Gastroesophageal sphincter (tissue), 4 donors: ENCODE measurements around the gene CEP97. TPM values are rescaled to one million over a fixed set of nuclear protein-coding genes. Genes with fewer than 3 reads are reported as not detected.

Source experiments
- ATAC-seq: fragments of 150-250 bp; one replicate; pipeline ENCODE4 v1.9.1; 2016; ENCODE audit warnings: mild to moderate bottlenecking, moderate library complexity
- H3K27ac ChIP-seq, 4 donors: fragments of 200-600 bp; sonication (generic) in 3 of 4; 1 replicate in 3 of 4; 2 replicates in 1 of 4; pipeline ENCODE4 v1.5.1; 2016 to 2019
- H3K27me3 ChIP-seq: fragments of 200-600 bp; sonication (generic); one replicate; pipeline ENCODE4 v1.5.1; 2019
- H3K36me3 ChIP-seq, 2 donors: fragments of 200-600 bp; sonication (generic); one replicate each; pipeline ENCODE4 v1.5.1; 2019; ENCODE audit warnings: control low read depth in 1 of 2
- H3K4me1 ChIP-seq, 3 donors: fragments of 200-600 bp; sonication (generic); 1 replicate in 2 of 3; 2 replicates in 1 of 3; pipeline ENCODE4 v1.5.1; 2016 to 2019; ENCODE audit warnings: control low read depth in 2 of 3
- H3K4me3 ChIP-seq, 2 donors: fragments of 200-600 bp; sonication (generic); one replicate each; pipeline ENCODE4 v1.5.1; 2019; ENCODE audit warnings: mild to moderate bottlenecking in 1 of 2, moderate library complexity in 1 of 2
- H3K9me3 ChIP-seq, 3 donors: fragments of 200-600 bp; sonication (generic); one replicate each; pipeline ENCODE4 v1.5.1; 2017 to 2019; ENCODE audit warnings: control low read depth in 2 of 3
- CTCF ChIP-seq, 4 experiments: fragments of 200-600 bp in 2 of 4; fragments of 450-650 bp in 2 of 4; sonication (generic) in 1 of 4; IDR thresholded peaks; one replicate each; pipeline ENCODE4 v1.5.1; 2017 to 2019; ENCODE audit warnings: antibody characterized with exemption in 4 of 4, mild to moderate bottlenecking in 2 of 4, moderate library complexity in 2 of 4
- EP300 ChIP-seq: sonication (generic); formaldehyde crosslinking; IDR thresholded peaks from one replicate; pipeline ENCODE4 v1.6.1; 2017; ENCODE audit warnings: antibody characterized with exemption, mild to moderate bottlenecking
- POLR2A ChIP-seq, 2 donors: fragments of 450-650 bp; IDR thresholded peaks; one replicate each; pipeline ENCODE4 v1.6.1; 2017; ENCODE audit warnings: antibody characterized with exemption in 2 of 2, mild to moderate bottlenecking in 2 of 2, moderate library complexity in 1 of 2
- POLR2AphosphoS5 ChIP-seq: sonication (generic); formaldehyde crosslinking; IDR thresholded peaks from one replicate; pipeline ENCODE4 v1.6.1; 2017; ENCODE audit warnings: antibody characterized with exemption
- WGBS, 2 donors: methylation state at CpG; one replicate each; pipeline ENCODE4 v1.1.5; 2018; ENCODE audit warnings: low coverage in 1 of 2; 5-methylcytosine and 5-hydroxymethylcytosine counted together
- total RNA-seq, 4 donors: library from RNA; depleted of rRNA; stranded (reverse); fragments of >200 nt; gene quantifications; one replicate each; pipeline ENCODE4 v1.1.0, GENCODE V29; 2016

The CEP97 gene
- total RNA-seq, 4 donors from 2014 or later = 7.8 to 11.4 (median 8.8) TPM

DNA sequence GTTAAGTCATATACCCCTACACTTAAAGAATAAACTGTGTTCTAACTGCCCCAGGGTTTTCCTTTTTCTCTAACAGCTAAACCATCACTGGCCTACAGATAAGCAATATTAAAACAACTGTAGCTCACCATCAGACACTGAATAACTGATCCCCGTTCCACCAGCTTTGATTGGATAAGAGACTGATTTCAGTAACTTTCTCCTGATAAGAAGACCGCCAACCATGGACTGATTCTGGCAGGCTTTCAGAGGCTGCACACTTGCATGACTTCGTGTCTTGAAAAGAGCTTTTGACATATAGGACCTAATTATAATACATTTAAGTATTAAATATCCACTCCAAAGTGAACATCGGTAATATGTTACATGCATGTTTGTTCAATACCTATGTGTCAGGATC is 15.3 kb upstream of the CEP97 start:
- Histone ChIP-seq H3K4me1 (peaks cover 0 to 5% (median 0%) of the 10 kb centered on the region in 3 donors), H3K4me3 (no peak overlapping the region), H3K27me3 (peaks cover 7% of the 10 kb centered on the region), H3K36me3 (no peaks in the 10 kb centered on the region), H3K9me3 (no peaks in the 10 kb centered on the region), H3K27ac (no peak overlapping the region)
- TF ChIP-seq EP300 (no peak), POLR2AphosphoS5 (no peak), POLR2A (IDR thresholded peaks at IDR 0.05) (no peak), CTCF (IDR thresholded peaks at IDR 0.05) (no peak)
- 33 to 73% methylated on average over 4 of the region's 4 CpGs for WGBS, 2 donors
- no peak for ATAC-seq

- Histone ChIP-seq H3K27me3 (peaks cover 27% of the 10 kb centered on the region), H3K27ac (no peak overlapping the region), H3K36me3 (no peaks in the 10 kb centered on the region), H3K9me3 (no peaks in the 10 kb centered on the region), H3K4me3 (no peak overlapping the region), H3K4me1 (no peaks in the 10 kb centered on the region)
- WGBS, 2 donors = 55 to 64% methylated on average over 1 of the region's 1 CpG
- ATAC-seq = no peak
- TF ChIP-seq POLR2AphosphoS5 (no peak), CTCF (IDR thresholded peaks at IDR 0.05) (no peak), POLR2A (IDR thresholded peaks at IDR 0.05) (no peak), EP300 (no peak)
Measured at GRCh38 chr3:101718455-101718854, 6.0 kb upstream of the CEP97 start.

- Histone ChIP-seq H3K27ac (no peak overlapping the region), H3K27me3 (peaks cover 16% of the 10 kb centered on the region), H3K4me1 (peaks cover 0 to 8% (median 0%) of the 10 kb centered on the region in 3 donors), H3K9me3 (no peaks in the 10 kb centered on the region), H3K36me3 (no peaks in the 10 kb centered on the region), H3K4me3 (no peak overlapping the region)
- ATAC-seq = no peak
- 89 to 92% methylated on average over 3 of the region's 3 CpGs for WGBS, 2 donors
- TF ChIP-seq EP300 = no peak
- TF ChIP-seq CTCF (IDR thresholded peaks at IDR 0.05) = no peak
Measured at GRCh38 chr3:101719604-101720185, 4.7 kb upstream of the CEP97 start.

- Histone ChIP-seq H3K9me3 (no peaks in the 10 kb centered on the region), H3K36me3 (no peaks in the 10 kb centered on the region), H3K4me1 (peaks cover 0 to 17% (median 0%) of the 10 kb centered on the region in 3 donors), H3K27ac (no peak overlapping the region), H3K4me3 (no peak overlapping the region), H3K27me3 (peaks cover 5% of the 10 kb centered on the region)
- TF ChIP-seq POLR2AphosphoS5 (no peak), EP300 (no peak), POLR2A (IDR thresholded peaks at IDR 0.05) (no peak), CTCF (IDR thresholded peaks at IDR 0.05) (no peak)
- no peak for ATAC-seq
- 61 to 76% methylated on average over 10 of the region's 10 CpGs for whole genome bisulfite sequencing, 2 donors
Measured at GRCh38 chr3:101720851-101721840, 3.3 kb upstream of the CEP97 start.
